ENCODE results near the gene CLCN1. TPM values are rescaled to one million over a fixed set of nuclear protein-coding genes. Genes with fewer than 3 reads are reported as not detected.
A peak's percentile ranks its signal among the peaks of the same experiment; 100 is the strongest.

CLCN1 gene
- total RNA-seq, 1 experiment from 2014 or later = 0.55 TPM

DNA sequence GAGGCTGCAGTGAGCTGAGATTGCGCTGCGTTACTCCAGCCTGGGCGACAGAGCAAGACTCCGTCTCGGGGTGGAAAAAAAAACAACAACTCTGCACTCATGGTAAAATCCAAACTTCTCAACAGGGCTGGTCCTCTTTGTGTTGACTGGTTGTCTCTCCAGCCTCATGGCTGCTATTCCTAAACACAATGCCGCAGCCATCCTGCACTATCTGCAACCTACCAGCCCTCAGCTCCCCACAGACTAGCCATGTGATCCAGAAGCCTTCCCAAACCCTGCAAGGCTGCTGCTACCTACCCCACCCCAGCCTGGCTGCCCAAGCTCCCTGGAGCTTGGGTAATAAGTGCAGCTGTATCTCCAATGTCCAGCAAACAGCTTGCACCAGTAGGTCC lies 77.0 kb downstream of the CLCN1 start:
- H3K4me3 ChIP-seq (ENCODE audit: low read length) = no peak overlapping the region
- H3K9me2 ChIP-seq (replicated peaks; ENCODE audit: low read length) = no peaks in the 10 kb centered on the region
- H3K4me2 ChIP-seq (ENCODE audit: low read length) = no peak overlapping the region
- intact Hi-C loops (cut with micrococcal nuclease) = no loop called here
- H3K79me2 ChIP-seq (ENCODE audit: low read length) = no peaks in the 10 kb centered on the region
- no peaks in the 10 kb centered on the region for H3K9me3 ChIP-seq (ENCODE audit: low read length)
- peak; percentile 5 for ATAC-seq
- no peaks in the 10 kb centered on the region for H3F3A ChIP-seq (ENCODE audit: low read length, unreplicated experiment)
- ChIA-PET CTCF (no interaction called here), POLR2A (ENCODE audit: unreplicated experiment) (interaction anchor here (0.6 kb wide), 2 partner anchors 9 to 61 kb away, joined by 3 to 9 read pairs; no protein-coding TSS in a partner anchor)
- H3K36me3 ChIP-seq (ENCODE audit: low read depth, low read length) = peaks cover 13% of the 10 kb centered on the region
- DNase-seq = no peak
- TSS peak; percentile 0 for BruUV-seq (replicated peaks)
- H3K9ac ChIP-seq (ENCODE audit: low read length) = no peak overlapping the region
- no peak overlapping the region for H3K27ac ChIP-seq (ENCODE audit: low read length)
- H3K27me3 ChIP-seq (ENCODE audit: low read length) = no peaks in the 10 kb centered on the region
- H3K4me1 ChIP-seq (ENCODE audit: insufficient read depth, low read length) = no peaks in the 10 kb centered on the region
- no peak overlapping the region for H2AFZ ChIP-seq (ENCODE audit: low read length)
- no peaks in the 10 kb centered on the region for H4K20me1 ChIP-seq (ENCODE audit: low read length)
- TF ChIP-seq EZH2 (IDR thresholded peaks at IDR 0.05; ENCODE audit: low read length, unreplicated experiment) = no peak
- TF ChIP-seq, protein P1, sequence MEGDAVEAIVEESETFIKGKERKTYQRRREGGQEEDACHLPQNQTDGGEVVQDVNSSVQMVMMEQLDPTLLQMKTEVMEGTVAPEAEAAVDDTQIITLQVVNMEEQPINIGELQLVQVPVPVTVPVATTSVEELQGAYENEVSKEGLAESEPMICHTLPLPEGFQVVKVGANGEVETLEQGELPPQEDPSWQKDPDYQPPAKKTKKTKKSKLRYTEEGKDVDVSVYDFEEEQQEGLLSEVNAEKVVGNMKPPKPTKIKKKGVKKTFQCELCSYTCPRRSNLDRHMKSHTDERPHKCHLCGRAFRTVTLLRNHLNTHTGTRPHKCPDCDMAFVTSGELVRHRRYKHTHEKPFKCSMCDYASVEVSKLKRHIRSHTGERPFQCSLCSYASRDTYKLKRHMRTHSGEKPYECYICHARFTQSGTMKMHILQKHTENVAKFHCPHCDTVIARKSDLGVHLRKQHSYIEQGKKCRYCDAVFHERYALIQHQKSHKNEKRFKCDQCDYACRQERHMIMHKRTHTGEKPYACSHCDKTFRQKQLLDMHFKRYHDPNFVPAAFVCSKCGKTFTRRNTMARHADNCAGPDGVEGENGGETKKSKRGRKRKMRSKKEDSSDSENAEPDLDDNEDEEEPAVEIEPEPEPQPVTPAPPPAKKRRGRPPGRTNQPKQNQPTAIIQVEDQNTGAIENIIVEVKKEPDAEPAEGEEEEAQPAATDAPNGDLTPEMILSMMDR (conservative IDR thresholded peaks at IDR 0.05; ENCODE audit: low read depth, low read length) = no peak
- no peak for TF ChIP-seq EZH2phosphoT487 (IDR thresholded peaks at IDR 0.05; ENCODE audit: borderline replicate concordance, low read length)

DNA sequence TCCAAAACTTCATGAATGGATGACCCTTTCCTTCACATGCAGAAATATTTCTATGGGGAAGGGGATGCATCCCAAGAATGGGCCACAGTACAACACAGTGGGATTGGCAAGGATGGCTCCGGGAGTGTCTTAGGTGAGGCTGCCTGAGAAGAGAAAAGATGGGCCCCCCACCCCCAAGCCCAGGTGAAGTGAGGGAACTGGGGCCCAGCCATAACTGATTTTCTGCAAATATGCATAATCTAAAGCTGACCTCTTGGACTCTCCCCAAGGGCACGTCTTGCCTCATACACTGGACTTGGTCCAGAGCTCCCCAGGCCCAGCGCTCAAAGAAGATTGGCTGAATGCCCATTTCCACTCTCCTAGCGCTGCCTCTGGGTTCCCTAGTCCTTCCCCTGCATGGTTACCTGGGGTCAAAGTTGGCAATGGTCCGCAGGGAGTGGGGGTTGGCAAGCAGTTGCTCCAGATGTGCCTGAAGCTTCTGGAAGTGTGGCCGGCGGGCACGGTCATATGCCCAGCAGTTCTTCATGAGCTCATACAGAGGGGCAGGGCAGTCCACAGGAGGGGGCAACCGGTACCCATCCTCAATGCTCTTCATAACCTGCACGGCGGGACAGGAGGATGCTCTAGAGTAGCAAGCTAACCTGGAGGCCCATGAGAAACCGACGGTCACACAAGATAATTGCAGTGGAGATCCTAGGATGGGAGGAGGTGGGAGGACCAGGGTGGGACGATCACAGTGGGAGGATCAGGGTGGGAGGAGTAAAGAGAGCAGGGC lies 77.5 kb downstream of the CLCN1 start:
- Histone ChIP-seq H2AFZ (ENCODE audit: low read length) (no peak overlapping the region), H3K9me2 (replicated peaks; ENCODE audit: low read length) (no peaks in the 10 kb centered on the region), H3K4me3 (ENCODE audit: low read length) (no peak overlapping the region), H3F3A (ENCODE audit: low read length, unreplicated experiment) (no peaks in the 10 kb centered on the region), H3K4me1 (ENCODE audit: insufficient read depth, low read length) (no peaks in the 10 kb centered on the region), H3K36me3 (ENCODE audit: low read depth, low read length) (peaks cover 13% of the 10 kb centered on the region), H3K9ac (ENCODE audit: low read length) (no peak overlapping the region), H3K27ac (ENCODE audit: low read length) (no peak overlapping the region), H3K9me3 (ENCODE audit: low read length) (no peaks in the 10 kb centered on the region), H3K79me2 (ENCODE audit: low read length) (no peaks in the 10 kb centered on the region), H4K20me1 (ENCODE audit: low read length) (no peaks in the 10 kb centered on the region), H3K27me3 (ENCODE audit: low read length) (no peaks in the 10 kb centered on the region), H3K4me2 (ENCODE audit: low read length) (no peak overlapping the region)
- TF ChIP-seq EZH2phosphoT487 (IDR thresholded peaks at IDR 0.05; ENCODE audit: borderline replicate concordance, low read length) (no peak), EZH2 (IDR thresholded peaks at IDR 0.05; ENCODE audit: low read length, unreplicated experiment) (no peak)
- TF ChIP-seq, protein P1 (conservative IDR thresholded peaks at IDR 0.05; ENCODE audit: low read depth, low read length) = no peak
- POLR2A ChIA-PET (ENCODE audit: unreplicated experiment) = interaction anchor here (0.6 kb wide), 1 partner anchor 62 kb away, joined by 3 read pairs; no protein-coding TSS in a partner anchor
- intact Hi-C loops (cut with micrococcal nuclease) = no loop called here
- CTCF ChIA-PET = no interaction called here
- ATAC-seq (peak; percentile 0), DNase-seq (no peak)
- BruUV-seq (replicated peaks) = no TSS peak

DNA sequence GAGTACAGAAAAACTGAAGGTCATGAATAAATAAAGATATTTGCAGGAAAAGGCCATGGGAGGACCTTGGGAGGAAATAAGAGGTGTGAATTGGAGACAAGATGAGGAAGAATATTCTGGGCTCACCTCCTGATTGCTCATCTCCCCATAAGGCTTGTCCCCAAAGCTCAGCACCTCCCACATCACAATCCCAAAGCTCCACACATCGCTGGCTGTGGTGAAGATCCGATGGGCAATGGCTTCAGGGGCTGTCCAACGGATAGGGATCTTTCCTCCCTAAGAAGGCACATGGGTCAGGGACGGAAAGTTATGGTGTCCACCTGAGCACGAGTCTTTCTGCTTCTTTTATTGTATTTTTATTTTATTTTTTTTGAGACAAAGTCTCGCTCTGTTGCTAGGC lies 78.2 kb downstream of the CLCN1 start:
- H3K4me2 ChIP-seq (ENCODE audit: low read length) = no peak overlapping the region
- no peaks in the 10 kb centered on the region for H3K79me2 ChIP-seq (ENCODE audit: low read length)
- ChIA-PET POLR2A (ENCODE audit: unreplicated experiment) (no interaction called here), CTCF (no interaction called here)
- no TSS peak for BruUV-seq (replicated peaks)
- no peaks in the 10 kb centered on the region for H3K9me3 ChIP-seq (ENCODE audit: low read length)
- peaks cover 11% of the 10 kb centered on the region for H3K36me3 ChIP-seq (ENCODE audit: low read depth, low read length)
- H3K9ac ChIP-seq (ENCODE audit: low read length) = no peak overlapping the region
- H3K4me3 ChIP-seq (ENCODE audit: low read length) = no peak overlapping the region
- no peaks in the 10 kb centered on the region for H3F3A ChIP-seq (ENCODE audit: low read length, unreplicated experiment)
- TF ChIP-seq, protein P1 (conservative IDR thresholded peaks at IDR 0.05; ENCODE audit: low read depth, low read length) = no peak
- TF ChIP-seq EZH2phosphoT487 (IDR thresholded peaks at IDR 0.05; ENCODE audit: borderline replicate concordance, low read length) = no peak
- no peak for TF ChIP-seq EZH2 (IDR thresholded peaks at IDR 0.05; ENCODE audit: low read length, unreplicated experiment)
- H3K27me3 ChIP-seq (ENCODE audit: low read length) = no peaks in the 10 kb centered on the region
- intact Hi-C loops (cut with micrococcal nuclease) = no loop called here
- ATAC-seq (no peak), DNase-seq (no peak)
- no peaks in the 10 kb centered on the region for H3K9me2 ChIP-seq (replicated peaks; ENCODE audit: low read length)
- no peak overlapping the region for H2AFZ ChIP-seq (ENCODE audit: low read length)
- H3K27ac ChIP-seq (ENCODE audit: low read length) = no peak overlapping the region
- H3K4me1 ChIP-seq (ENCODE audit: insufficient read depth, low read length) = no peaks in the 10 kb centered on the region
- no peaks in the 10 kb centered on the region for H4K20me1 ChIP-seq (ENCODE audit: low read length)
